DOHH2 (cell line): ENCODE results near the gene KBTBD4.

Source experiments
- H3F3A ChIP-seq: fragments of 200-600 bp; sonication (generic), shearing (Covaris generic); 2 replicates; pipeline ENCODE4 v1.6.0; 2016; ENCODE audit warnings: antibody characterized with exemption, mild to moderate bottlenecking; ENCODE audit not compliant: control insufficient read depth, insufficient read depth
- H3K27ac ChIP-seq: fragments of 200-600 bp; sonication (generic); 2 replicates; pipeline ENCODE4 v1.5.1; 2014; ENCODE audit warnings: low read depth, mild to moderate bottlenecking, low read length, moderate library complexity
- H3K27me3 ChIP-seq: fragments of 200-600 bp; sonication (generic); 2 replicates; pipeline ENCODE4 v1.6.1; 2014; ENCODE audit warnings: mild to moderate bottlenecking, low read length, mixed read lengths; ENCODE audit not compliant: control insufficient read depth
- H3K36me3 ChIP-seq: fragments of 200-600 bp; sonication (generic); 2 replicates; pipeline ENCODE4 v1.6.1; 2014; ENCODE audit warnings: mild to moderate bottlenecking, low read length, moderate library complexity, mixed read lengths; ENCODE audit not compliant: control insufficient read depth
- H3K4me1 ChIP-seq: fragments of 200-600 bp; sonication (generic); 2 replicates; pipeline ENCODE4 v1.6.1; 2014; ENCODE audit warnings: mild to moderate bottlenecking, low read length, mixed read lengths; ENCODE audit not compliant: control insufficient read depth
- H3K4me2 ChIP-seq: fragments of 200-600 bp; sonication (generic); 2 replicates; pipeline ENCODE4 v1.6.0; 2014; ENCODE audit warnings: mild to moderate bottlenecking, low read length, moderate library complexity
- H3K4me3 ChIP-seq: fragments of 200-600 bp; sonication (generic); 2 replicates; pipeline ENCODE4 v1.5.1; 2014; ENCODE audit warnings: mild to moderate bottlenecking, low read length, mixed read lengths
- H3K79me2 ChIP-seq: fragments of 200-600 bp; sonication (generic); 2 replicates; pipeline ENCODE4 v1.6.1; 2014; ENCODE audit warnings: mild to moderate bottlenecking, low read length, mixed read lengths; ENCODE audit not compliant: control insufficient read depth
- H3K9me2 ChIP-seq: fragments of 200-600 bp; sonication (generic); replicated peaks from 2 replicates; pipeline ENCODE4 v1.6.1; 2014; ENCODE audit warnings: mild to moderate bottlenecking, low read length, mixed read lengths; ENCODE audit not compliant: control insufficient read depth
- H3K9me3 ChIP-seq: fragments of 200-600 bp; sonication (generic); 2 replicates; pipeline ENCODE4 v1.6.1; 2014; ENCODE audit warnings: antibody characterized with exemption, low read length, mixed read lengths; ENCODE audit not compliant: control insufficient read depth, insufficient read depth
- H4K20me1 ChIP-seq: fragments of 200-600 bp; sonication (generic); 2 replicates; pipeline ENCODE4 v1.6.0; 2014; ENCODE audit warnings: low read depth, mild to moderate bottlenecking, antibody characterized with exemption, low read length, moderate library complexity; ENCODE audit not compliant: control insufficient read depth, insufficient read depth
- CTCF ChIP-seq: fragments of 200-600 bp; sonication (generic); IDR thresholded peaks from one replicate; pipeline ENCODE4 v1.5.1; 2014; ENCODE audit warnings: antibody characterized with exemption, mild to moderate bottlenecking, low read depth, low read length; ENCODE audit not compliant: poor library complexity, severe bottlenecking
- EZH2phosphoT487 ChIP-seq: fragments of 200-600 bp; sonication (generic); IDR thresholded peaks from 2 replicates; pipeline ENCODE4 v1.6.1; 2017; ENCODE audit warnings: borderline replicate concordance, mild to moderate bottlenecking, antibody characterized with exemption, low read length, moderate library complexity, mixed read lengths

KBTBD4 gene

GRCh38 chr11:47572715-47573255 is 6.0 kb downstream of the KBTBD4 start:
- no peaks in the 10 kb centered on the region for H3K9me3 ChIP-seq
- H3K4me1 ChIP-seq = peaks cover 9% of the 10 kb centered on the region
- peaks cover 11% of the 10 kb centered on the region; the same call in 1 of the 2 replicates for H3F3A ChIP-seq
- no peaks in the 10 kb centered on the region for H3K27me3 ChIP-seq
- H3K27ac ChIP-seq = no peak overlapping the region
- peaks cover 78% of the 10 kb centered on the region for H3K36me3 ChIP-seq
- H3K9me2 ChIP-seq = no peaks in the 10 kb centered on the region
- no peaks in the 10 kb centered on the region for H4K20me1 ChIP-seq
- no peak overlapping the region for H3K4me3 ChIP-seq
- TF ChIP-seq CTCF (no peak), EZH2phosphoT487 (no peak)
- H3K79me2 ChIP-seq = peaks cover 78% of the 10 kb centered on the region
- no peak overlapping the region for H3K4me2 ChIP-seq

GRCh38 chr11:47571895-47572294 is 6.9 kb downstream of the KBTBD4 start:
- no peaks in the 10 kb centered on the region for H4K20me1 ChIP-seq
- peaks cover 11% of the 10 kb centered on the region; the same call in 1 of the 2 replicates for H3F3A ChIP-seq
- no peak overlapping the region for H3K4me3 ChIP-seq
- TF ChIP-seq EZH2phosphoT487 (no peak), CTCF (no peak)
- H3K9me3 ChIP-seq = no peaks in the 10 kb centered on the region
- H3K27ac ChIP-seq = no peak overlapping the region
- no peak overlapping the region for H3K4me2 ChIP-seq
- no peaks in the 10 kb centered on the region for H3K9me2 ChIP-seq
- H3K36me3 ChIP-seq = peaks cover 72% of the 10 kb centered on the region
- H3K27me3 ChIP-seq = no peaks in the 10 kb centered on the region
- H3K4me1 ChIP-seq = peaks cover 4% of the 10 kb centered on the region
- H3K79me2 ChIP-seq = peaks cover 78% of the 10 kb centered on the region

- H3K9me2 ChIP-seq = no peaks in the 10 kb centered on the region
- no peak overlapping the region for H3K27ac ChIP-seq
- peaks cover 80% of the 10 kb centered on the region for H3K79me2 ChIP-seq
- H3K4me1 ChIP-seq = peaks cover 9% of the 10 kb centered on the region
- H3K27me3 ChIP-seq = no peaks in the 10 kb centered on the region
- TF ChIP-seq EZH2phosphoT487 (no peak), CTCF (no peak)
- no peaks in the 10 kb centered on the region for H3K9me3 ChIP-seq
- no peak overlapping the region for H3K4me2 ChIP-seq
- peaks cover 11% of the 10 kb centered on the region; the same call in 1 of the 2 replicates for H3F3A ChIP-seq
- no peak overlapping the region for H3K4me3 ChIP-seq
- no peaks in the 10 kb centered on the region for H4K20me1 ChIP-seq
- H3K36me3 ChIP-seq = peaks cover 66% of the 10 kb centered on the region
Measured at GRCh38 chr11:47571357-47571729, 7.4 kb downstream of the KBTBD4 start.
